Lower lobe of right lung (tissue), 2 donors: ENCODE results near the gene SORCS2. TPM values are rescaled to one million over a fixed set of nuclear protein-coding genes. Genes with fewer than 3 reads are reported as not detected.

Experiments
- ATAC-seq, 2 donors: fragments of 200-7000 bp; cut with Tn5 transposase; one replicate each; pipeline ENCODE4 v1.9.1; 2020 to 2022; ENCODE audit warnings: mild to moderate bottlenecking in 2 of 2, moderate library complexity in 2 of 2
- DNase-seq: peaks from one replicate; pipeline ENCODE4 v3.0.0-alpha.2; 2020
- H3K27ac ChIP-seq: fragments of 200-600 bp; one replicate; pipeline ENCODE4 v1.8.0; 2022
- H3K27me3 ChIP-seq: fragments of 200-600 bp; one replicate; pipeline ENCODE4 v1.8.0; 2022; ENCODE audit warnings: low read depth
- H3K36me3 ChIP-seq: fragments of 200-600 bp; one replicate; pipeline ENCODE4 v1.8.0; 2022; ENCODE audit warnings: mild to moderate bottlenecking
- H3K4me1 ChIP-seq: fragments of 200-600 bp; one replicate; pipeline ENCODE4 v1.8.0; 2022
- H3K4me3 ChIP-seq: fragments of 200-600 bp; one replicate; pipeline ENCODE4 v1.8.0; 2022; ENCODE audit warnings: mild to moderate bottlenecking
- H3K9me3 ChIP-seq: fragments of 200-600 bp; one replicate; pipeline ENCODE4 v1.8.0; 2022
- CTCF ChIP-seq: fragments of 200-600 bp; IDR thresholded peaks from one replicate; pipeline ENCODE4 v1.8.0; 2022; ENCODE audit warnings: antibody characterized with exemption, mild to moderate bottlenecking
- intact Hi-C: fragments of 100-400 bp; cut with DNase I; formaldehyde crosslinking; loops from one replicate; pipeline ENCODE4 v1.11.0; 2022
- total RNA-seq: library from RNA; stranded (reverse); fragmentation: NEBNext Ultra II Directional; extraction: Animal tissue kit (Norgen Biotek cat#: 25700); gene quantifications from one replicate; pipeline ENCODE4 v1.2.1, GENCODE V29; 2021
- donor health status: DM: no; HTN: yes; CAD: no; lungs with severe emphysema.

SORCS2 gene
- total RNA-seq, 1 donor from 2014 or later, result 5.8 TPM

- ATAC-seq, result no peak
- Histone ChIP-seq H3K4me1 (no peaks in the 10 kb centered on the region), H3K27me3 (peaks cover 7% of the 10 kb centered on the region), H3K27ac (no peak overlapping the region), H3K9me3 (no peaks in the 10 kb centered on the region), H3K4me3 (no peak overlapping the region), H3K36me3 (no peaks in the 10 kb centered on the region)
- DNase-seq, result no peak
- TF ChIP-seq CTCF, result no peak
- intact Hi-C loops, result no loop called here
These were observed 69.2 kb downstream of the SORCS2 start for GRCh38 chr4:7261536-7261935.

- H3K36me3 ChIP-seq, result no peaks in the 10 kb centered on the region
- H3K4me1 ChIP-seq, result no peaks in the 10 kb centered on the region
- H3K4me3 ChIP-seq, result no peak overlapping the region
- intact Hi-C loops, result no loop called here
- DNase-seq (no peak), ATAC-seq (no peak)
- H3K9me3 ChIP-seq, result no peaks in the 10 kb centered on the region
- TF ChIP-seq CTCF, result no peak
- peaks cover 7% of the 10 kb centered on the region for H3K27me3 ChIP-seq
- no peak overlapping the region for H3K27ac ChIP-seq
These were observed 69.8 kb downstream of the SORCS2 start for GRCh38 chr4:7262134-7262533.

GRCh38 chr4:7263166-7263565, 70.8 kb downstream of the SORCS2 start:
- Histone ChIP-seq H3K4me3 (no peak overlapping the region), H3K27me3 (peaks cover 7% of the 10 kb centered on the region), H3K27ac (no peak overlapping the region), H3K36me3 (no peaks in the 10 kb centered on the region), H3K9me3 (no peaks in the 10 kb centered on the region), H3K4me1 (no peaks in the 10 kb centered on the region)
- TF ChIP-seq CTCF, result no peak
- intact Hi-C loops, result no loop called here
- ATAC-seq, result no peak
- no peak for DNase-seq

GRCh38 chr4:7264694-7265093, 72.4 kb downstream of the SORCS2 start:
- no peak overlapping the region for H3K27ac ChIP-seq
- no peaks in the 10 kb centered on the region for H3K36me3 ChIP-seq
- DNase-seq (no peak), ATAC-seq (no peak)
- intact Hi-C loops, result no loop called here
- H3K4me3 ChIP-seq, result no peak overlapping the region
- no peaks in the 10 kb centered on the region for H3K9me3 ChIP-seq
- TF ChIP-seq CTCF, result no peak
- no peaks in the 10 kb centered on the region for H3K4me1 ChIP-seq
- peaks cover 7% of the 10 kb centered on the region for H3K27me3 ChIP-seq

- no peaks in the 10 kb centered on the region for H3K9me3 ChIP-seq
- intact Hi-C loops, result no loop called here
- DNase-seq, result no peak
- no peak overlapping the region for H3K4me3 ChIP-seq
- TF ChIP-seq CTCF, result no peak
- no peaks in the 10 kb centered on the region for H3K36me3 ChIP-seq
- H3K27me3 ChIP-seq, result no peaks in the 10 kb centered on the region
- ATAC-seq, result no peak
- H3K4me1 ChIP-seq, result no peaks in the 10 kb centered on the region
- no peak overlapping the region for H3K27ac ChIP-seq
These were observed 74.4 kb downstream of the SORCS2 start for GRCh38 chr4:7266525-7267292.
